ENCODE data around the gene MYBPC1.
"Not testable (repeated sequence)": the region's sequence is repeated elsewhere in the genome, so short reads cannot be mapped to it uniquely, and the experiment has no call there.

Gene MYBPC1, protein sequence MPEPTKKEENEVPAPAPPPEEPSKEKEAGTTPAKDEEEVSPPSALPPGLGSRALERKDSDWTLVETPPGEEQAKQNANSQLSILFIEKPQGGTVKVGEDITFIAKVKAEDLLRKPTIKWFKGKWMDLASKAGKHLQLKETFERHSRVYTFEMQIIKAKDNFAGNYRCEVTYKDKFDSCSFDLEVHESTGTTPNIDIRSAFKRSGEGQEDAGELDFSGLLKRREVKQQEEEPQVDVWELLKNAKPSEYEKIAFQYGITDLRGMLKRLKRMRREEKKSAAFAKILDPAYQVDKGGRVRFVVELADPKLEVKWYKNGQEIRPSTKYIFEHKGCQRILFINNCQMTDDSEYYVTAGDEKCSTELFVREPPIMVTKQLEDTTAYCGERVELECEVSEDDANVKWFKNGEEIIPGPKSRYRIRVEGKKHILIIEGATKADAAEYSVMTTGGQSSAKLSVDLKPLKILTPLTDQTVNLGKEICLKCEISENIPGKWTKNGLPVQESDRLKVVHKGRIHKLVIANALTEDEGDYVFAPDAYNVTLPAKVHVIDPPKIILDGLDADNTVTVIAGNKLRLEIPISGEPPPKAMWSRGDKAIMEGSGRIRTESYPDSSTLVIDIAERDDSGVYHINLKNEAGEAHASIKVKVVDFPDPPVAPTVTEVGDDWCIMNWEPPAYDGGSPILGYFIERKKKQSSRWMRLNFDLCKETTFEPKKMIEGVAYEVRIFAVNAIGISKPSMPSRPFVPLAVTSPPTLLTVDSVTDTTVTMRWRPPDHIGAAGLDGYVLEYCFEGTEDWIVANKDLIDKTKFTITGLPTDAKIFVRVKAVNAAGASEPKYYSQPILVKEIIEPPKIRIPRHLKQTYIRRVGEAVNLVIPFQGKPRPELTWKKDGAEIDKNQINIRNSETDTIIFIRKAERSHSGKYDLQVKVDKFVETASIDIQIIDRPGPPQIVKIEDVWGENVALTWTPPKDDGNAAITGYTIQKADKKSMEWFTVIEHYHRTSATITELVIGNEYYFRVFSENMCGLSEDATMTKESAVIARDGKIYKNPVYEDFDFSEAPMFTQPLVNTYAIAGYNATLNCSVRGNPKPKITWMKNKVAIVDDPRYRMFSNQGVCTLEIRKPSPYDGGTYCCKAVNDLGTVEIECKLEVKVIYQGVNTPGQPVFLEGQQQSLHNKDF

DNA sequence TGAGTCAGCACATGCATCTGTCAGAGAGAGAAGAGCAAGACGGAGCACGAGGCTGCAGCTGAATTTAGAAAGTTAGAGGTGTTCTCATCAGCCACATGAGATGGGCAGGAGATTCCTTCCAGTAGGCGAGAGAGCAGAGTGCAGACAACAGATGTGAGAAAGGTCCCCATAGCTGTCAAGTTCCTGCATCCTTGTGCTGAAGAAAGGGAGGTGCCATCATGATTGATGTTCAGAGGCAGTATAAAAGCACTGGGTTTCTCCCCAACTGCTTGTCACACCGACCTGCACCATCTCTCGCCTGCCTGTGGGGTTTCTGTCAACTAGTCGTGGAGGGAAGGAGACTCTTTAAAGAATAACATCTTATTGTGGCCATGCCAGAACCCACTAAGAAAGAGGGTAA lies at the start of gene MYBPC1:
MYBPC1 (plus strand) TSS at position 272 of the 400 bp plus-strand sequence; CDS start at position 372, 100 bp downstream.
- no peak for DNase-seq

DNA sequence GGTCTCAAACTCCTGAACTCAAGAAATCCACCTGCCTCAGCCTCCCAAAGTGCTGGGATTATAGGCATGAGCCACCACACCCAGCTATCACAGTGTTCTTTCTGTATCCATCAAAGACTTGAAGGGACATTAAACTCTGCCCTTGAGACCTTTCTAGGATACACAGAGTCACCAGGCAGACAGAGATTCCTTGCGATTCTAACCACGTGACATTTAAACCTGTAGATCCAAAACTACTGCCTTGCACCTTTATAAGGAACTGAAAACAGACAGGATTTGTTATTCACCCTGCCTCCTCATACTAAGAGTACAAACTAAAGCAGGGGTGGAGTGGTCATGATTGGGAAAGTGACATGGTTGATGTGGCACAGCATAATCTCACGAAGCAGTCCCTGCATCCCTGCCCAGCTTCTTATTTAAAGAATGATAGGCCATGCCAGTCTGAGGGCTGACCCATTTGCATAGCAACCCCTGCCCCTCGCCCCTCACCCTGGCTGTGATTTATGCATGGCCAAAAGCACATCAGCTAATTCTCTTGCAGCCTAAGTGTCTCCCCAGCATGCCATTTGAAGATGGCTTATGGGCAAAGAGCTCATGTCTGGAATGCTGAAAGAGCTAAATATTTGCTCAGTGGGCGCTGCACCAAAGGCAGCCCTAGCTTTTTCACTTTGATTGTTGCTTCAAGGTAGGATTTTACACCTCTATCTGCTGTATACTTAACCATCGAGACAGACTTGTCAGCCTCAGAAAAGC lies 43.2 kb upstream of the MYBPC1 start:
- DNase-seq, result no peak

GRCh38 chr12:101552277-101552676 lies 42.5 kb upstream of the MYBPC1 start:
- no peak for DNase-seq

DNA sequence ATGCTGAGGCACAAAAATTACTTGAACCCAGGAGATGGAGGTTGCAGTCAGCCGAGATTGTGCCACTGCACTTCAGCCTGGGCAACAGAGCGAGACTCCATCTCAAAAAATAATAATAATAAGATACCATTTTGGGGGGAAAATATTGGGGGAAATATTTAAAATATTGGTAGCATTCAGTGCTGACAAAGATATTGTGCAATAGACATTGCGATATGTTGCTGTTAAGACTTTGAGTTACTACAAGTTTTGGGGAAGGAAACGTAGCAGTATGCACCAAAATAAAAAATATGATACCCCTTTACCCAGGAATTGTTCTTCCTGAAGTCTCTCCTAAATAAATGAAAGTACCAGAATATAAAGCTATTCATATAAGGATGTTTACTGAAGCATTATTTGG lies 37.7 kb upstream of the MYBPC1 start:
- DNase-seq, result no peak

- DNase-seq, result not testable (repeated sequence)
Measured at GRCh38 chr12:101558726-101559125, 36.0 kb upstream of the MYBPC1 start.

- DNase-seq, result no peak
Measured at GRCh38 chr12:101563212-101563611, 31.6 kb upstream of the MYBPC1 start.

DNA sequence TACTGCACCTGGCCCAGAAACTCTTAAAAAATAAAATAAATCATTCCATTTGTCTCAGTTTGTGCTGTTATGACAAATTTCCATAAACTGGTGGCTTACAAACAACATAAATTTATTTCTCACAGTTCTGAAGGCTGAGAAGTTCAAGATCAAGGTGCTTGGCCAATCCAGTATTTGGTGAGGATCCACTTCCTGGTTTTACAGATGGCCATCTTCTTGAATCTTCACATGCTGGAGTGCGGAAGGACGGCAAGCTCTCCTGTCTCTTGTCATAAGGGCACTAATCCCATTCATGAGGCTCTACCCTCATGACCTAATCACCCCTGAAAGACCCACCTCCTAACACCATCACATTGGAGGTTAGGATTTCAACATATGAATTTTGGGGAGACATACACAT lies 29.9 kb upstream of the MYBPC1 start:
- DNase-seq, result no peak

GRCh38 chr12:101566318-101566717 lies 28.5 kb upstream of the MYBPC1 start:
- DNase-seq, result no peak

DNA sequence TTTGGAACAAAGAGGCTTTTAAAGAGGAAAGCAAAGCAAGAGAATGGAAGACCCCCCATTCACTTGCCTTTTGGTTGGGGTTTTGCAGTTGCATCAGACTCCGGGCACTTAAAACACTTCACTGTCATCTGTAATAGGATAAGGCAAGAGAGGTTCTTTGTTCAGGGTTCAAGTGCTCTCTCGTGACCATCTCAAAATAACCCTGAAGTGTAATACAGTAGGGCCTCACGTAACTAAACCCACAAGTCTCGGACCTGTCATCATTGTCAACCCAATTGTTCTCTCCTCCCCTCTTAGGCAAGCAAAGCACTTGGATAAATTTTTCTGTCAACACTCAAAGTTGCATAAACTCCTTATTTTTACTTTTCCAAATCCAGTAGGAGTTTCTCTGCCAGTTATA lies 26.9 kb upstream of the MYBPC1 start:
- no peak for DNase-seq

DNA sequence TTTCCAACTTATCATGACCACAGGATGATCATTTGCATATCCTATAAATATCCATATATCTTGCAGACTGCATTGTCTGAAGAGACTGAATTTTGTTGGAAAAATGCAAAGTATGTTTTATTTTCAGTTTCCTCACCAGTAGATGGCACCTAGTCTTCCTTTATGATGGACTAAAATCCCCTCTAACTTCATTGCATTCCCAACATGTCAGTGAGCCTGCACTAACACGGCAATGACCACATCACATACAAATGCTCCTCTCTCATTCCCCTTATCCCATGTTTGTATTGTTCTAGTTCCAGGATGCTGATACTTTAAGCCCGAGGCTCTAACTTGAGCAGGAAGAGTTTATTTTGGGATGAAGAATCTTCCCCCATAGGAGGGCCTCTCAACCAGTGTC lies 24.7 kb upstream of the MYBPC1 start:
- DNase-seq, result no peak

GRCh38 chr12:101571105-101571504 lies 23.7 kb upstream of the MYBPC1 start:
- no peak for DNase-seq

- no peak for DNase-seq
Measured at GRCh38 chr12:101573743-101574142, 21.0 kb upstream of the MYBPC1 start.

DNA sequence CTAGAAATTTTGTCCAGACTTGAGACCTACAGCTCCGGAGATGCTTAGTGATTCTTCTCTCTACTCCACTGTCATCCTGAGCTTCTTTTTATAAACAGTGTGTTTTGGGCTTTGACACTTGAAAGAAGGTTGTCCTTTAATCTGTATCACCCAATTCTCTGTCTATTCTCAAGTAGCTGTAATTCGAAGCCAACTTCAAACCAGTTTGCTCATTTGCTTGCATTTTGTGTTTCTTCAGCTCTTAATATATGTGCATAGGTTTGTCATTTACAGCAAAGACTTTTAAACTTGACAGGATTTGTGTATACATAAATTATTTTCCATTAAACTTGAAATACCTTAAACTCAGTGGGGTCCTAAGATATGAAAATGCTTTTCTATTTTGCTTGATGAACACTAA lies 16.4 kb upstream of the MYBPC1 start:
- DNase-seq, result no peak

GRCh38 chr12:101581190-101581589 lies 13.6 kb upstream of the MYBPC1 start:
- DNase-seq, result no peak

DNA sequence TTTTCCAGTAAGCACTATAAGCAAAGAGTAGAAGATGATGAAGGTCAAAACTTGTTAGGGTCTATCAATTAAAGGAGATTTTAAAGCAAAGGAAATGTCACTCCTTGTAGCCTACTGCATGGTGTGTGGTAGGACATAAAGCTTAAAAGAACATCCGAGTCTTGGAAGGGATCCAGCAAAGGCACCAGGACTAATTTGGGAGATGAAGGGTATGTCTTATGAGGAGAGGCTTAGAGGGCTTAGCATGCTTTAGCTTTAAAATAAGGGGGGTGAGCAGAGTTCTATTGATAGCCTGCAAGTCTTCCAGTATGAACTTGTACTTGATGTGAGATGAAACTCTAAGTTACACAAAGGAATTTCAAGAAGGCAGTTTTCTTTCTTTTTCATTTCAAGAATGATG lies 11.8 kb upstream of the MYBPC1 start:
- no peak for DNase-seq

DNA sequence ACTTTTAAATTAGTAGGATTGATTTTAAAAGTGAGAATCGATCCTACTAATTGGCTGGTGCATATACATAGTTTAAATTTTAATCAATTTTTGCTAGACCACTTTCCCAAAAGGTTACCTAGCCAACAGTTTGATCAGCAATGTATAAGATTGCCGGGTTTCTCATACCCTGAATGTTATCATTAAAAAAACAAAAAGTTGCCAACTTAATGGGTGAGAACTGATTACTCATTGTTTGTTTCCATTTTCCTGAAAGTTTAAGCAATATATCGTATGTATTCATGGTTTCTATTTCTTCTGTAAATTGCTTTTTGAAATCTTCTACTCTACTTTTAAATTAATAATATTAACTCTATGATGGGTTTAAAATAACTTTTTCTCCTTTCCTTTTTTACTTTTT lies 4.4 kb upstream of the MYBPC1 start:
- no peak for DNase-seq

DNA sequence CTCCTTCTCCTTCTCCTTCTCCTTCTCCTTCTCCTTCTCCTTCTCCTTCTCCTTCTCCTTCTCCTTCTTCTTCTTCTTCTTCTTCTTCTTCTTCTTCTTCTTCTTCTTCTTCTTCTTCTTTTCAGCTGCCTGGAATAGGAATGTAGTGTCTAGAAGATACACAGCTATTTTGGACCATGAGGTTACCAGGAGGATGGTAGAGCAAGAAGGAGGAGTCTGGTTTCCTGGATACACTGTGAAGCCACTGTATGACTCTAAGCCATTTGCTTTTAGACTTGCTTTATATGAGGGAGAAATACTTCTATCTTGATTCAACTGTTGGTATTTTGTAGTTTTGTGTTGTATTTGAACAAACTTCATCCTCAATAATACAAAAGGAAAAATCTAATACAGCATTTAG lies 3.0 kb upstream of the MYBPC1 start:
- DNase-seq, result no peak

DNA sequence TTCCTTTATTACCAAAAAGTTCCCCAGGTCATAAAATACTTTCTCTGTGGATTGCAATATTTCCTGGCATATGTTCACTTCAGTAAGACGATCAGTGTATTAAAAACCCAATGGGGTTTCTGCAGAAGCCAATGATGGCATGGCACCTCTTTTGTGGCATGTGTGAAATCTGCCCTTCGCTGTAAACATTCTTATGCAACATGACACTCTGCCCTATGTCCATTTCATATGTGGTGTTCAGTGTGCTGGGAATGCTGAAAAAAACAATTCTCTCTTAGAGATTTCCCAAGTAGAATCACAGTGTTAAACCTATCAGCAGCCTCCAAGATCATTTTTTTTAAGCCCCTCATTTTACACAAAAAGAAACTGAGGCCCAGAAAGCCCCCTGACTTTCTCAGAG lies 2.3 kb upstream of the MYBPC1 start:
- DNase-seq, result no peak

- no peak for DNase-seq
Measured at GRCh38 chr12:101592921-101593320, 1.9 kb upstream of the MYBPC1 start.

- DNase-seq, result no peak
Measured at GRCh38 chr12:101596172-101596571, 1.4 kb downstream of the MYBPC1 start.

DNA sequence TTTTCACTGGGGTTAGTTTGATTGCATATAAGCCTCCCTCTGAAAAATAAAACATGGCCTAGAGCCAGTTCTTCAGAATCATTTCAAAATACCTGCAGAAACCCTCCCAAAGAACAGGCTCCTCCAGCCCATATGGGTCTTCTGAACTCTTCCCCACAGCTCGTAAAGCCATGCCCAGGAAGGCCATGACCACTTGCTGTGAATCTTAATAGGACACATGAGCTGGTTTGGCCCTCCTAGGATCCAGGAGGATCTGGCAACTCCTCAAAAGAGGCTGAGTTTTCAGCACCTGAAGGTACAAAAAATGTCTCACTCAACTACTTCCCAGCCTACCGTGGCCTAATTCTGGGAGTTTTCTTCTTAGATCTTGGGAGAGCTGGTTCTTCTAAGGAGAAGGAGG lies 2.4 kb downstream of the MYBPC1 start:
- no peak for DNase-seq

DNA sequence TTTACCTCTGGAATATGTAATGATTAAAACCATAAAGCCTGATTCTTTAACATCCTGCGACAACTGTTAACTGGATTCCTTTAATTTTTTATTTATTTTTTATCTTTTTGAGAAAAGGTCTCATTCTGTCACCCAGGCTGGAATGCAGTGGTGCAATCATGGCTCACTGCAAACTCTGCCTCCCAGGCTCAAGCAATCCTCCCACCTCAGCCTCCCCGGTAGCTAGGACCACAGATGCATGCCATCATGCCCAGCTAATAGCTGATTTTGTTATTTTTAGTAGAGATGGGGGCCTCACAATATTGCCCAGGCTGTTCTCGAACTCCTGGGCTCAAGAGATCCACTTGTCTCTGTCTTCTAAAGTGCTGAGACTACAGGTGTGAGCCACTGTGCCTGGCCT lies 3.7 kb downstream of the MYBPC1 start:
- no peak for DNase-seq

GRCh38 chr12:101599311-101599710 lies 4.5 kb downstream of the MYBPC1 start:
- DNase-seq, result no peak

Data from activated gamma-delta T cell treated with Interleukin-2 at 50 U/mL for 16 hours (primary cell).